Thymus (tissue), 11 donors: ENCODE measurements around the gene TRAK1. TPM values are rescaled to one million over a fixed set of nuclear protein-coding genes. Genes with fewer than 3 reads are reported as not detected.

ENCODE experiments used
- DNase-seq, 9 donors: peaks; one replicate each; pipeline ENCODE4 v3.0.0-alpha.2; 2013; ENCODE audit warnings: low spot score in 9 of 9, low read depth in 6 of 9, missing footprints in 1 of 9
- H3K27ac ChIP-seq, 2 donors: one replicate each; pipeline ENCODE4 v1.5.1; 2013; ENCODE audit warnings: control low read depth in 1 of 2, low read depth in 1 of 2, low read length in 1 of 2, mild to moderate bottlenecking in 1 of 2, moderate library complexity in 1 of 2
- H3K27me3 ChIP-seq, 2 donors: one replicate each; pipeline ENCODE4 v1.5.1; 2013; ENCODE audit warnings: low read length in 1 of 2; ENCODE audit not compliant: control insufficient read depth in 2 of 2, insufficient read depth in 1 of 2
- H3K36me3 ChIP-seq, 2 donors: one replicate each; pipeline ENCODE4 v1.5.1; 2013; ENCODE audit warnings: low read length in 1 of 2, mild to moderate bottlenecking in 1 of 2, moderate library complexity in 1 of 2; ENCODE audit not compliant: control insufficient read depth in 2 of 2, insufficient read depth in 2 of 2
- H3K4me1 ChIP-seq, 2 donors: one replicate each; pipeline ENCODE4 v1.5.1; 2013; ENCODE audit warnings: low read length in 2 of 2; ENCODE audit not compliant: control insufficient read depth in 2 of 2, insufficient read depth in 2 of 2
- H3K4me3 ChIP-seq, 2 donors: one replicate each; pipeline ENCODE4 v1.5.1; 2013; ENCODE audit warnings: low read length in 2 of 2, control low read depth in 1 of 2, mild to moderate bottlenecking in 1 of 2
- H3K9me3 ChIP-seq, 2 donors: one replicate each; pipeline ENCODE4 v1.5.1; 2013; ENCODE audit warnings: low read length in 1 of 2, mild to moderate bottlenecking in 1 of 2; ENCODE audit not compliant: control insufficient read depth in 2 of 2, insufficient read depth in 1 of 2
- WGBS: extraction: QIAGEN DNeasy Blood & Tissue Kit; methylation state at CpG from one replicate; pipeline ENCODE4 v1.1.7; 2013; 5-methylcytosine and 5-hydroxymethylcytosine counted together
- polyA plus RNA-seq: library from polyadenylated mRNA; stranded (reverse); fragments of 200-250 nt; gene quantifications from one replicate; pipeline ENCODE4 v1.2.3, GENCODE V29; 2013
- total RNA-seq: library from RNA; stranded (reverse); fragments of 120-200 nt; gene quantifications from one replicate; pipeline ENCODE4 v1.2.4, GENCODE V29; 2013
- donor health status: healthy.

Gene TRAK1
- total and polyA plus RNA-seq, 2 donors = 10.9 to 20.1 TPM

GRCh38 chr3:42088803-42089530 is 2.2 kb upstream of the TRAK1 start:
- Histone ChIP-seq H3K27ac (no peak overlapping the region), H3K9me3 (peaks cover 0 to 8% of the 10 kb centered on the region in 2 donors), H3K4me1 (peaks cover 3 to 30% of the 10 kb centered on the region in 2 donors), H3K27me3 (no peaks in the 10 kb centered on the region), H3K4me3 (no peak overlapping the region), H3K36me3 (peaks cover 19% of the 10 kb centered on the region in 2 donors)
- 91% methylated on average over 11 of the region's 11 CpGs for WGBS
- no peak for DNase-seq

DNA sequence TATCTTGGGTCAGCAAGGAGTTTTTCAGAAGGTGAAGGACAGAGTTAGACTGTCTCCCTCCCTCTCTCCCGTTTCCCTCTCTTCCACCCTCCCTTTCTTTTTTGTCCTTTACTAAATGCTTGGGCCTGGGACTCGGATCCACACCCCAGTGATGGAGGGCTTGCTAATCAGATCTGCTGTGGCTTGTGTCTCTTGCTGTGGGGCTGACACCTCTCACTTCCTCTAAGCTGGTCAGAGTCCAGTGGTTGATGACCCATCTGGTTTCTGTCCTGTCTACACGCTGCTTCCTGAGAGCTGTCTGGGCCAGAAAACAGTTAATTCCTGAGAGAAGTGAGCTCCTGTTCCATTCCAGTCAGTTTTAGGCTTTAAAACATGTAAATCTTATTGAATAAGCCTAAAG is 849 bp downstream of the TRAK1 start:
- DNase-seq = no peak
- Histone ChIP-seq H3K9me3 (peaks cover 0 to 8% of the 10 kb centered on the region in 2 donors), H3K27ac (no peak overlapping the region), H3K36me3 (peaks cover 19% of the 10 kb centered on the region in 2 donors), H3K4me3 (no peak overlapping the region), H3K4me1 (peaks cover 4 to 38% of the 10 kb centered on the region in 2 donors), H3K27me3 (no peaks in the 10 kb centered on the region)
- 87% methylated on average over 3 of the region's 3 CpGs for WGBS

GRCh38 chr3:42094128-42094527 is 3.0 kb downstream of the TRAK1 start:
- peak overlapping the region in 1 of 2 donors; percentile 62 for H3K27ac ChIP-seq
- H3K27me3 ChIP-seq = no peaks in the 10 kb centered on the region
- 82% methylated on average over 4 of the region's 4 CpGs for WGBS
- peaks cover 5 to 12% of the 10 kb centered on the region in 2 donors for H3K36me3 ChIP-seq
- peaks cover 0 to 8% of the 10 kb centered on the region in 2 donors for H3K9me3 ChIP-seq
- H3K4me1 ChIP-seq = peaks cover 4 to 31% of the 10 kb centered on the region in 2 donors
- no peak overlapping the region for H3K4me3 ChIP-seq
- DNase-seq = no peak

- WGBS = 96% methylated on average over 4 of the region's 4 CpGs
- no peak for DNase-seq
Measured at GRCh38 chr3:42094691-42095391, 3.7 kb downstream of the TRAK1 start.

DNA sequence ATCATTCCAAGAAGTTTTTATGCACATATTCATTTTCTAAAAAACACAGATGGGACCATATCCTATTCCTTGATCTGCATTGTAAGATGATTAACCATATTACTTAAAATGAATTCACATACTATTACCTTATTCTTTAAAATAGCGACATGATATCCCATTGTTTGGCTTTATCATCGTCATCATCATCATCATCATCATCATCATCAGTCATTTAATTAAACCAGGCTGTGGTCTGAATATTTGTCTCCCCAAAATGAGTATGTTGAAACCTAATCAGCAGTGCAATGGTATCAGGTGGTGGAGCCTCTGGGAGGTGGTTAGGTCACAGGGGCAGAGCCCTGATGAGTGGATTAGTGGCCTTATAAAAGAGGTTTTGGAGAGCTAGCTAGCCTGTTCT is 4.4 kb downstream of the TRAK1 start:
- peaks cover 0 to 8% of the 10 kb centered on the region in 2 donors for H3K9me3 ChIP-seq
- WGBS = 96% methylated on average over 2 of the region's 2 CpGs
- H3K36me3 ChIP-seq = peaks cover 0 to 7% of the 10 kb centered on the region in 2 donors
- H3K4me3 ChIP-seq = no peak overlapping the region
- H3K27ac ChIP-seq = no peak overlapping the region
- no peak for DNase-seq
- peaks cover 4 to 28% of the 10 kb centered on the region in 2 donors for H3K4me1 ChIP-seq
- H3K27me3 ChIP-seq = no peaks in the 10 kb centered on the region

More at GRCh38 chr3:42094691-42095391, 3.7 kb downstream of the TRAK1 start:
- Histone ChIP-seq H3K4me3 (no peak overlapping the region), H3K27me3 (no peaks in the 10 kb centered on the region), H3K27ac (no peak overlapping the region), H3K36me3 (peaks cover 4 to 10% of the 10 kb centered on the region in 2 donors), H3K4me1 (peaks cover 4 to 28% of the 10 kb centered on the region in 2 donors), H3K9me3 (peaks cover 0 to 8% of the 10 kb centered on the region in 2 donors)

- H3K27ac ChIP-seq = no peak overlapping the region
- H3K4me3 ChIP-seq = no peak overlapping the region
- H3K36me3 ChIP-seq = peaks cover 0 to 2% of the 10 kb centered on the region in 2 donors
- DNase-seq = no peak
- no peaks in the 10 kb centered on the region for H3K27me3 ChIP-seq
- 82% methylated on average over 8 of the region's 8 CpGs for WGBS
- H3K9me3 ChIP-seq = no peaks in the 10 kb centered on the region
- peaks cover 4 to 18% of the 10 kb centered on the region in 2 donors for H3K4me1 ChIP-seq
Measured at GRCh38 chr3:42096796-42097565, 5.8 kb downstream of the TRAK1 start.

DNA sequence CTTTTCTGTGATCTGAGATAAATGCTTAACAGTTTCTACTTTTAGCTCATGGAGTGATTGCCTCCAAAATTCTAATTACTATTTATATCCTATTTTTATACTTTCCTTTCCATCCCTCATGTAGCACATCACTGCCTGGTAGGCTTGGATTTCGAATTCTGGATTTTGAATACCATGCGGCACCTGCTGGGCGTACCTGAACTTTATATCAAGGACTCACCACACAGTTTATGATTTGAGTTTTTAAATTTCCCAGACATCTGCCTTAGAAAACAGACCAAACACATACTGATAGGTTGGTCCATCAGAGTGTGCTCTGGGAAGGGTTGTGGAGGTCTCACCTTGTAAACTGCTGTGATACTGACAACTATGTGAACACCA is 6.4 kb downstream of the TRAK1 start:
- Histone ChIP-seq H3K36me3 (peaks cover 0 to 2% of the 10 kb centered on the region in 2 donors), H3K4me1 (peaks cover 4 to 16% of the 10 kb centered on the region in 2 donors)
- 96% methylated on average over 3 of the region's 3 CpGs for WGBS

GRCh38 chr3:42098171-42098570 is 7.0 kb downstream of the TRAK1 start:
- Histone ChIP-seq H3K36me3 (peaks cover 0 to 2% of the 10 kb centered on the region in 2 donors), H3K9me3 (no peaks in the 10 kb centered on the region), H3K27ac (no peak overlapping the region), H3K4me3 (no peak overlapping the region), H3K4me1 (peaks cover 4 to 17% of the 10 kb centered on the region in 2 donors), H3K27me3 (no peaks in the 10 kb centered on the region)
- 94% methylated on average over 6 of the region's 6 CpGs for WGBS
- no peak for DNase-seq

More for the DNA sequence above, 6.4 kb downstream of the TRAK1 start:
- Histone ChIP-seq H3K27ac (no peak overlapping the region), H3K9me3 (no peaks in the 10 kb centered on the region), H3K27me3 (no peaks in the 10 kb centered on the region), H3K4me3 (no peak overlapping the region)
- DNase-seq = no peak
